ENCODE results near the gene NKRF.

DNA sequence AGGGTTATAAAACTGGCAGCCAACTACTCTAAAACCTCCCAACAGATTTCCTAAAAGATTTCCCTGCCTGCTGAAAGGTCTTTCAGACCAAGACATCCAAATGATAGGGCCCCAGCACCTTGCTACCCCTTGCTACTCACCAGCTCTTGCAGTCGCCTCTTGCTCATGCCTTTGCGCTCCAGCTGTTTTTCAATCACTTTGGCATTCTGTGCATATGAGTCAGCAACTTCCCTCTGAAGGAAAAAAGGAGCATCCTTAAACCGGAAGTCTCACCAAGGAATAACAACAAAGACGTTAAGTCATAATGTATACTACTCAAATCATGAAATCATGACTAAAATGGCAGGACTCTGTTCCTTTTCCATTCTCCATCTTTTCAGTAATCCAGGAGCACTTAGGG lies 65.0 kb downstream of the NKRF start:
- TF ChIP-seq, protein P1, sequence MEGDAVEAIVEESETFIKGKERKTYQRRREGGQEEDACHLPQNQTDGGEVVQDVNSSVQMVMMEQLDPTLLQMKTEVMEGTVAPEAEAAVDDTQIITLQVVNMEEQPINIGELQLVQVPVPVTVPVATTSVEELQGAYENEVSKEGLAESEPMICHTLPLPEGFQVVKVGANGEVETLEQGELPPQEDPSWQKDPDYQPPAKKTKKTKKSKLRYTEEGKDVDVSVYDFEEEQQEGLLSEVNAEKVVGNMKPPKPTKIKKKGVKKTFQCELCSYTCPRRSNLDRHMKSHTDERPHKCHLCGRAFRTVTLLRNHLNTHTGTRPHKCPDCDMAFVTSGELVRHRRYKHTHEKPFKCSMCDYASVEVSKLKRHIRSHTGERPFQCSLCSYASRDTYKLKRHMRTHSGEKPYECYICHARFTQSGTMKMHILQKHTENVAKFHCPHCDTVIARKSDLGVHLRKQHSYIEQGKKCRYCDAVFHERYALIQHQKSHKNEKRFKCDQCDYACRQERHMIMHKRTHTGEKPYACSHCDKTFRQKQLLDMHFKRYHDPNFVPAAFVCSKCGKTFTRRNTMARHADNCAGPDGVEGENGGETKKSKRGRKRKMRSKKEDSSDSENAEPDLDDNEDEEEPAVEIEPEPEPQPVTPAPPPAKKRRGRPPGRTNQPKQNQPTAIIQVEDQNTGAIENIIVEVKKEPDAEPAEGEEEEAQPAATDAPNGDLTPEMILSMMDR (conservative IDR thresholded peaks at IDR 0.05; ENCODE audit: low read depth, low read length) = no peak
- TF ChIP-seq EZH2 (IDR thresholded peaks at IDR 0.05; ENCODE audit: low read length, unreplicated experiment) = no peak

Data from PC-3 (cell line).